Left colon (tissue), 2 donors: ENCODE data around the gene DISP2. TPM values are rescaled to one million over a fixed set of nuclear protein-coding genes. Genes with fewer than 3 reads are reported as not detected.

Source experiments
- ATAC-seq: fragments of 200-7000 bp; cut with Tn5 transposase; one replicate; pipeline ENCODE4 v1.9.1; 2020; ENCODE audit warnings: mild to moderate bottlenecking, moderate library complexity
- DNase-seq, 2 donors: peaks; one replicate each; pipeline ENCODE4 v3.0.0-alpha.2; 2020
- intact Hi-C, 2 donors: fragments of 100-400 bp; cut with DNase I in 1 of 2; cut with micrococcal nuclease in 1 of 2; formaldehyde crosslinking; loops; one replicate each; pipeline versions ENCODE4 v1.11.2 to v1.14.0; 2022; cut with DNase I, micrococcal nuclease
- total RNA-seq, 2 donors: library from RNA; stranded (reverse); fragmentation: NEBNext Ultra II Directional; extraction: Animal tissue kit (Norgen Biotek cat#: 25700); gene quantifications; one replicate each; pipeline ENCODE4 v1.2.1, GENCODE V29; 2021
- donor health status: DM: no; HTN: no; CAD: no.
- donor health status: DM: yes; HTN: yes; CAD: no.

Gene DISP2
- total RNA-seq, 2 donors from 2014 or later, result 8.3 to 13.7 TPM

DNA sequence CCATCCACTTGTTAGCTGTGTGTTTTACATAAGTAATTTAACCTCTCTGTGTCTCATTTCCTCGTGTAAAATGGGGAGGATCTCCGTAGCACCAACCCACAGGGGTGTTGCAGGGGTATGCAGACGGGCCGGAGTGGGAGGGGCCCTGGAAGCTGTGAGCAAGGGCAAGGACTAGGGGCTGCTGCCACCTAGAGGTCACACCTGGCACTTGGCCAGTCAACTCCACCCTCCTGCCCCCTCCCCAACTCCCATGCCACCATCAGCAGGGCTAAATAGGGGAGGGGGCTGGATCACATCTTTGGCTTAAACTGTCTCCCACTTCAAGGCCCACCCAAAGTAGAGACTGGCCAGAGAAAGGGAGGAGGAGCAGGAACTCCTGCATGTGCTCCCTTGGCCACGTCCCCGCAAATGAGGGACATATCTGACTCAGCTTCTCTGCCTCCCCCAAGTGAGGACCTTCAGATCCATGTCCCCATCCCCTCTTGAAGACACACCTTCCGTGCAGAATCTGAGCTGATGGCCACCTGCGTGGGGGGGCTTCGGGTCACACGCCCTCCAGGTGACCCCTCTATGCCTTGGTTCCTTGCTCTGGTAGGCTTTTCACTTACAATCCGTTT lies 19.9 kb upstream of the DISP2 start:
- intact Hi-C loops, result no loop called here
- peak; percentile 22 for ATAC-seq
- DNase-seq, result peak; percentile 81 to 87

DNA sequence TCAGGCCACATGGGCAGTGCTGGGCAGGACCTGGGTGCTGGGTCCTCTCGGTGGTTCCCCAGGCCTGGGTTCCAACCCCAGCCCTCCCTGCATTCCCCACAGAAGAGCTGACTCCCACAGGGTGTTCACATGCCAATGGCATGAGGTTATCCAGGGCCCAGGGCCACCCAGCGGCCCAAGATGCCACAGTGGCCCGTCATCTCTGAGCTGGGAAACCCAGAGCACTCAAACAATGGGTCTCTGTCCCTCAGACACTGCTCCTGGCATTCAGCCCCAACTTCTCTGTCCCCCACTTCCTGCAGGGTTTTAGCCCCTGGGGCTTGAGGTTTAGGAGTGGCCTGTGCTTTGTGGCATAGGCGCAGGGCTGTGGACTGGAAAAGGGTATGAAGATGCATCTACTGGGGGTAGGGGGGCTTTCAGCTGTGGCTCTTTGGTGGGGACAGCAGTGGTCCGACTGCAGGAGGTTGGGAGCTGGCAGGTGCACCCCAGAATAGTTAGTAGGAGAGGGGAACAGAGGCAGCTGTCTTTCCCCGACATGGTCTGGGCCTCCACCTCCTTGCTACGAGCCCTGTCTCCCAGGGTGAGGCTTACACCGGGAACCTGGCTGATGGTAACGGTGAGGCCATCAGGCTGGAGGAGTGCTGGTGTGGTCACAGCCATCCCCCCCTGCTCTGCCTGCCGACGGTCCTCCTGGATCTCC lies 18.9 kb upstream of the DISP2 start:
- intact Hi-C loops, result no loop called here
- DNase-seq (peak in 1 of 2 donors; percentile 22), ATAC-seq (no peak)

- ATAC-seq, result no peak
- intact Hi-C loops, result no loop called here
- DNase-seq, result peak; percentile 23 to 41
These were observed 18.4 kb upstream of the DISP2 start for GRCh38 chr15:40339621-40339945.

DNA sequence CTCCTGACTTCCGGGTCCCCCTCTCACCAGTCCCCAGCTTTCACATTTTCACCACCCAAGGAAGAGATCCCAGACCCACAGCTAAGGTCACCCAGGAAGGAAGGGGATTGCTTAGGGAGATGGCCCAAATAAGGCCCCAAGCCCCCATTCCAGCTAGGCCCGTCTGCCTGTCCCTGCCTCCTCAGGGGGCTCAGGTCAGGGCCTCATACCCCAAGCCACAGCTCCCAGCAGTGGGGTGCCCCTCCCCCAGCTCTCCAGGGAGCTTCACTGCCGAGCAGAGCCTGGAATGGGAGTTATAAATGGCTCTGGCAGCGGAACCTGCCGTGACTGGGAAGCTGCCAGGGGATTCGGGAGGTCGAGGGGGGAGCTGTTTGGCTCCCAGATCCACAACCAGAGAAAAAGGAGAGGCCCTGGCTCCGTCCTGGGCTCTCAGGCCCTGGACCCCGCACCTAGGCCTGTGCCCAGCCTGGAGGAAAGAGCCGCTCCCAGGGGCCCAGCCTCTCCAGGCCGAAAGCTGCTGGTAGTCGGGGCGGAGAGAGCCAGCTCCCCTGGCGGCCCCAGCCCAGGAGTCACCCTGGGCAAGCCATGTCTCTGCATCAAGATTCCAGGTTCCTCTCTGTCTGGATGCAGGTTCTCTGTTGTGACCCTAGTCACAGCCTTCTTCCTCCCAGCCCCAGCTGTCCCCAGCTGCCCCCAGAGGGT lies 17.8 kb upstream of the DISP2 start:
- intact Hi-C loops, result no loop called here
- ATAC-seq (peak; percentile 24), DNase-seq (peak; percentile 79 to 81)

DNA sequence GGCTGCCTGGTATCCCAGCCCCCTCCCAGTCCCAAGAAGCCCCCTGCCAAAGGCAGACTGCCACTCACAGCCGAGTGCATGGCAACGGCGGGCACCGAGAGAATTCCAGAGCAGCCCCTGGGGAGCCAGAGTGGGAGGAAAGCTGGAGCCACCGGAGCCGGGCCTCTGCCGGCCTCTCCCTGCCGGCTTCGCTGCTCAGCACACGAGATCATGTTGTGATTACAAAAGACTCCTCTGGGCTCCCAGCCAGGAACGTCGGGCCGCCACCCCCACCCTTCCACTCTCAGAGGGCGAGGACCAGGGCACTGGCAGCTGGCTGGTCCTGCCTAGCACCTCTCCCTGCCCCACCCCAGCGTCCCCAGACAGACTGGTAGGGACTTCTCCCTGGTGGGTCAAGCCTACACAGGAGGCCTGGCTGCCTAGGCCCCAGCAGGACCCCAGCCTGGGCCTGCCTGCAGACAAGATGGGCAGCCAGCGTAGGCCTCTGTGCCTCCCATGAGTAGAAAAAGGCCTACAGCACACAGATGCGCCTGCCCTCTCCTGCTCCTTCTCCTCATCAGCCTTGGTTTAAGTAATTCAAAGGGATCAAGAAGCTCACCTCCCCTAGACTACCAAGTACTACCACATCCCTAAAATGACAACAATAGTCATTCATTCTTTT lies 17.1 kb upstream of the DISP2 start, which contains the start of gene CCDC9B:
Gene CCDC9B (minus strand): TSS at position 200 of the 661 bp plus-strand sequence. CDS start 120 bp downstream, at position 80.
- peak; percentile 95 to 97 for DNase-seq
- intact Hi-C loops, result no loop called here

DNA sequence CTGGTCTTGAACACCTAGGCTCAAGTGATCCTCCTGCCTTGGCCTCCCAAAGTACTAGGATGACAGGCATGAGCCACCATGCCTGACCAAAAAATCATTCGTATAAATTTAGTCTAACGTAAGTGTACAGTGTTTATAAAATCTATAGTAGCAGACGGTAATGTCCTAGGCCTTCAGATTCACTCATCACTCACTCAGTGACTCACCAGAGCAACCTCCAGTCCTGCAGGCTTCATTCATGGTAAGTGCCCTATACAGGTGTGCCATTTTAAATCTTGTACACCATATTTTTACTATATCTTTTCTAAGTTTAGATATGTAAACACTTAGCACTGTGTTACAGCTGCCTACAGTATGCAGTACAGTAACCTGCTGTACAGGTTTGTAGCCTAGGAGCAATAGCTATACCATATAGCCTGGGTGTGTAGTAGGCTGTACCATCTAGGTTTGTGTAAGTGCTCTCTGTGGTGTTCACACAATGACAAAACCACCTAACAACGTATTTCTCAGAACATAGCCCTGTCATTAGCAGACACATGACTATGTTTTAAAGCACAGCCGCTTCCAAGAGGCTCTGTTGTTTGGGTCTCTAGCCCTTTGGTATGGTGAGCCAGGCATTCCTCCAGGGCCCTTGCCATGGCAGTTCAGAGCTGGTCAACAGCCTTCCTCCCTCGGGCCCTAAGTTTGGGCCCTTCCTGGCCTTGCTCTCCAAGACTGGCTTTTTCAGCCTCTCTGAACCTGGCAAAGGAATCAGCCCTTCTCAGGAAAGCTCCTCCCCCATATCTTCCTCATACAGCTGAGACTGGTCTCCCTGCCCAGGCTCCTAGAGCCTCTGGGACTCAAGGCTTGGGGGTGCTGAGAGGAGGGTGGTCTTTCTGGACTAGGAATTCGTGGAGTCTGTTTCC lies 15.4 kb upstream of the DISP2 start:
- ATAC-seq (peak; percentile 23), DNase-seq (peak in 1 of 2 donors; percentile 29)
- intact Hi-C loops, result no loop called here

More for the DNA sequence above, 17.1 kb upstream of the DISP2 start, which contains the start of gene CCDC9B:
- ATAC-seq, result peak; percentile 71

DNA sequence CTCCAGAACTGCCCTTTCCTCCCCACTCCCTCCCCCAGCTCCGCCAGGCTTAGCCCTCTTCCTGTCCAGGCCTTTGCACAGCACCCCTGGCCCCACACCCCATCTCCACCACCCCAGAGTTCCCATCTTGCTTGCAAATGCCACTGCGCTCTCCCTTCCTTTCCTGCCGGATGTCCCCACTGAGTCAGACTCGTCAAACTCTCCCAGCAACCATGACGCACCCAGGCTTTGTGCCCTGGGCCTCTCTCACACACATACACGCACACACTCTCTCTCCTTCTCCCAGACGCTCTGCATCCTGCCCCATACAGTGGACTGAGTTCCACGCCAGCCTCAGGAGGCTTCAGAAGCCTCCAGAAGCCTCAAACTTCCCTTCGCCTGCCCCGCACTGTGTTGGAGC lies 14.5 kb upstream of the DISP2 start:
- ATAC-seq (no peak), DNase-seq (no peak)
- intact Hi-C loops, result no loop called here

- DNase-seq (no peak), ATAC-seq (no peak)
- intact Hi-C loops, result no loop called here
These were observed 13.8 kb upstream of the DISP2 start for GRCh38 chr15:40344217-40344616.

- ATAC-seq (peak; percentile 16), DNase-seq (peak; percentile 79 to 81)
- intact Hi-C loops, result no loop called here
These were observed 13.3 kb upstream of the DISP2 start for GRCh38 chr15:40344631-40345120.

DNA sequence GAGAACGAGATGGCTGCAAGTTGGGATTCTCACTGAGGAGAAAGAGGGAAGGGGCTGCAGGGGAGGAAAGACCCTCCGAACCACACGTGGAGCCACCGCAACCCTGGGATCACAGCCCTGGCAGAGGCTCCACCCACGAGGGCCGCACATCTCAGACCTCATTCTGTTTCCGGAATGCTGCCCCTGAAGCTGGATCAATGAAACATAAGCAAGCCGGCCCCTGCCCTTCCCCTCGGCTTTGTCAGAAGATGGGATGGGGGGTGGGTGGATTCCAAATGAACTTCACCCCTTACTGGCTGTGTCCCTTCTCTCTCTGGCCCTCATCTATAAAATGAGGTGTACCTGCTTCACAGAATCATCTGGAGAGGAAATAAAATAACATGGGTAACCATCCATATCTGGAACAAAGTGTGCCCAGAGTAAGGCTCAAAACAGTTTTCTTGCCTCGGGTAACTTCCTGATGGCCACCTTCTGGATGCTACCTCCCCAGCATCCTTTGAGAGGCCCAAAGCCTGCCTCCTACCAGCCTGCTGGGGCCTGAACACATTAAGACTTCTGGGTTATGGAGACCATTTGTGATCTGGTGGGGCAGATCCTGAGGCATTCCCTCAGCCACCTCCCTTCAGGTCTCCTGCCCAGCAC lies 12.7 kb upstream of the DISP2 start:
- ATAC-seq, result no peak
- DNase-seq, result peak in 1 of 2 donors; percentile 42
- intact Hi-C loops, result no loop called here

- intact Hi-C loops, result no loop called here
- peak; percentile 47 for ATAC-seq
- DNase-seq, result peak; percentile 84 to 93
These were observed 12.0 kb upstream of the DISP2 start for GRCh38 chr15:40345867-40346578.

DNA sequence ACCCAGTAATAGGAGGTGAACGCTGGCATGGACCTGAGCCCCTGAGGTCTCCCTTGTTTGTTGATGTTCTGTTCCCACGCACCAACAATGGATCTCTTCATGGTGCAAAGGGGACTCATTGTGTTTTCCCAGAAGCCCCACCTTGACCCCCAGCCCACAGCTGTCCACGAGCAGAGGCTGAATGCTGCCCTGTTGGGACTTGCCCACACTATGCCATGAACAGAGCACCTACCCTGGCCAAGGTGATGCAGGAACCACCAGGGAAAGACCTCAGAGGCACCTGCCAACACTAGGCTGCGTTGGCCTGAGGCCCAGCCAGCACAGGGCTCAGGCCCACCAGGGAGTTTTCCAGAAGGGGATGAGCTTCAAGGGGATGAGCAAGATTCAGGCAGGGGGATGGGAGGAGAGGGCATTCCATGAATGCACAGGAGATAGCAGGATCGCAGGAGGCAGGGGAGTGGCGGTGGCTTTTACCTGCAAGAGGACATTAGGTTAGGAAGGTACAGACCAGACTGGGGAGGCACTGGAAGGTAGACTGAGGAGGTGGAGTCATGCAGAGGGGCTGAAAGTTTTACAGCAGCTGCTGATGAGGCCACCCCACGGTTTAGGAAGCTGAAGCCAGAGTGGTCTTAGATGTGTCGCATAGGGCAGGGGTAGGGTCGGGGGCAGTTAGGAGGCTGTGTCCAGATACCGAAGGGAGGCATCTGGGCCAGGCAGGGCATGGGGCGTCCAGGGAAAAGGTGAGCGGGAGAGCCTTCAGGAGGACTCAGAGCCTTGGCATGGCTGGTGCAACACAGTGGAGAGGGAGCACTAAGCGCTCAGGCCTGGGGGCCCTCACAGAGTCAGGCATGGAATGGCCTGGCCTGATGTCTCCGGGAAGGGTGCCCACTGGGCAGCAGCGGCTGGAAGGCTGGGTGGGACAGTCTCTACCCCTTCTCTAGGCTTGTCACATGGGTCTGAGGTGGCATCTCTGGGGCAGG lies 11.2 kb upstream of the DISP2 start:
- ATAC-seq (no peak), DNase-seq (peak in 1 of 2 donors; percentile 24)
- intact Hi-C loops, result no loop called here

DNA sequence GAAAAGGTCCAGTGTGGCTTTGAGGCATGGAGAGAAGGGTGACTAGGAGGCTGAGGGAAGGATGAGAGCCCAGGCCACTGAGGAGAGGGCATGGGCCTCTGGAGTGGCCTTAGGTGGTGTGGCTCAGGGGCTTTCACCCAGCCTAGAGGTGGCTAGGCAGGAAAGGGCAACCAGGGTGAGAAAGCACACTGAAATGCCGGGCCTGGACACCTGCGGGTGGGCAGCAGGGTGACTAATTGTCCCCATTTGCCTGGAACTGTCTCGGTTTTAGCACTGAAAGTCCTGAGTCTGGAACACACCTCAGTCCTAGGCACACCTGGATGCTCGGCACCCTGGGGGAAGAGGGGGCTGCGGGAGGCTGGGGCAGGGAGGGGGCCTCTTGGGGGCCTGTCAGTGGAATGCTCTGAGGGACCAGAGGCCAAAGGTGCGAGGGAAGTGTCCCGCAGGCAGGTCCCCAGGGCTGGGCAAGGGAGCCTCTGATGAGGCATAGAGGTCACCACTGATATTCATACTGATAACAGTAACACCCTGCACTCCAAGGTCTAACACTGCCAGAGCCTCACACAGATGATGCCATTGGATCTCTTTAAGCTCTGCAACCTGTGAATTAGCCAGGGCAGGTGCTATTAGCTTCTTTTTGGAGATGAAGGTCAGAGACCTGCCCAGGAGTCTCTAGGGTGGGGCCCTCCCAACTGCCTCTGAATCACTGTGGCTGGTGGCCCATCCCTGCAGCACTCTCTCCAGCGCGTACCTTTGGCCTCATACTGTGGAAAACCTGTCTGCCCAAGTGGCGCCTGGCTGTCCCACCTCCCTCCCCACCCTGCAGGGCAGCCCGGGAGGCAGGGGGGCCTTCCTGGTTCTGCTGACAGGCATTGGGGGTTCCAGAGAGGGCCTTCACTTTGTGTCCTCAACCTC lies 10.2 kb upstream of the DISP2 start:
- ATAC-seq, result peak; percentile 56
- intact Hi-C loops, result no loop called here
- peak; percentile 83 to 92 for DNase-seq

GRCh38 chr15:40348474-40348870 lies 9.5 kb upstream of the DISP2 start:
- ATAC-seq, result no peak
- no peak for DNase-seq
- intact Hi-C loops, result no loop called here

GRCh38 chr15:40349163-40349562 lies 8.9 kb upstream of the DISP2 start:
- ATAC-seq (peak; percentile 29), DNase-seq (peak; percentile 70 to 77)

More at GRCh38 chr15:40349163-40349562, 8.9 kb upstream of the DISP2 start:
- intact Hi-C loops, result no loop called here
